Sigmoid colon (tissue), 4 donors: ENCODE results near the gene PARP9.

Experiments
- CTCF ChIP-seq, 4 experiments: fragments of 450-650 bp in 3 of 4; fragments of 200-600 bp in 1 of 4; IDR thresholded peaks; one replicate each; pipeline ENCODE4 v1.5.1; 2016 to 2019; ENCODE audit warnings: antibody characterized with exemption in 4 of 4, mild to moderate bottlenecking in 3 of 4, moderate library complexity in 2 of 4
- EP300 ChIP-seq, 4 donors: sonication (generic); formaldehyde crosslinking; IDR thresholded peaks; one replicate each; pipeline ENCODE4 v1.6.1; 2017; ENCODE audit warnings: antibody characterized with exemption in 4 of 4
- POLR2A ChIP-seq, 2 donors: fragments of 450-650 bp; IDR thresholded peaks; one replicate each; pipeline ENCODE4 v1.6.1; 2016; ENCODE audit warnings: antibody characterized with exemption in 2 of 2, mild to moderate bottlenecking in 2 of 2, moderate library complexity in 2 of 2
- POLR2AphosphoS5 ChIP-seq, 4 donors: sonication (generic); formaldehyde crosslinking; IDR thresholded peaks; one replicate each; pipeline ENCODE4 v1.6.1; 2017; ENCODE audit warnings: antibody characterized with exemption in 4 of 4

- no peak for TF ChIP-seq POLR2A (IDR thresholded peaks at IDR 0.05)
- no peak for TF ChIP-seq CTCF (IDR thresholded peaks at IDR 0.05)
- TF ChIP-seq EP300 (IDR thresholded peaks at IDR 0.05), result no peak
- TF ChIP-seq POLR2AphosphoS5 (IDR thresholded peaks at IDR 0.05), result no peak
Measured at GRCh38 chr3:122580470-122580869, 16.4 kb upstream of the PARP9 start.
